Endodermal cell (in vitro differentiated cells): ENCODE results near the gene STARD6. TPM values are rescaled to one million over a fixed set of nuclear protein-coding genes. Genes with fewer than 3 reads are reported as not detected.

ENCODE experiments used
- DNase-seq: peaks from one replicate; pipeline ENCODE4 v3.0.0-alpha.2; 2017
- H3K27ac ChIP-seq: 2 replicates; pipeline ENCODE4 v1.5.1; 2013; ENCODE audit warnings: mild to moderate bottlenecking, low read depth, low read length, moderate library complexity
- H3K27me3 ChIP-seq: 2 replicates; pipeline ENCODE4 v1.6.1; 2013; ENCODE audit warnings: mild to moderate bottlenecking, low read length, moderate library complexity; ENCODE audit not compliant: insufficient read depth, control insufficient read depth, poor library complexity, severe bottlenecking
- H3K36me3 ChIP-seq: 2 replicates; pipeline ENCODE4 v1.7.0; 2013; ENCODE audit warnings: mild to moderate bottlenecking, low read length, moderate library complexity; ENCODE audit not compliant: control insufficient read depth, insufficient read depth
- H3K4me1 ChIP-seq: one replicate; pipeline ENCODE4 v1.7.0; 2013; ENCODE audit warnings: low read length; ENCODE audit not compliant: control insufficient read depth, insufficient read depth
- H3K4me3 ChIP-seq: 2 replicates; pipeline ENCODE4 v1.5.1; 2013; ENCODE audit warnings: mild to moderate bottlenecking, low read length, moderate library complexity
- H3K9ac ChIP-seq: 2 replicates; pipeline ENCODE4 v1.6.1; 2013; ENCODE audit warnings: mild to moderate bottlenecking, low read length, moderate library complexity; ENCODE audit not compliant: poor library complexity, severe bottlenecking; ENCODE audit errors: extremely low read depth
- H3K9me3 ChIP-seq: 2 replicates; pipeline ENCODE4 v1.6.1; 2013; ENCODE audit warnings: mild to moderate bottlenecking, low read length, moderate library complexity; ENCODE audit not compliant: control insufficient read depth
- H3K27ac Mint-ChIP-seq: 2 replicates; pipeline ENCODE4 v1.8.0; 2020; ENCODE audit warnings: mixed read lengths
- H3K27me3 Mint-ChIP-seq: 2 replicates; pipeline ENCODE4 v1.8.0; 2021; ENCODE audit warnings: mild to moderate bottlenecking, mixed read lengths; ENCODE audit not compliant: insufficient read depth
- H3K36me3 Mint-ChIP-seq: 2 replicates; pipeline ENCODE4 v1.8.0; 2020; ENCODE audit warnings: low read depth, mixed read lengths
- H3K4me1 Mint-ChIP-seq: 2 replicates; pipeline ENCODE4 v1.8.0; 2020; ENCODE audit warnings: mixed read lengths
- H3K4me3 Mint-ChIP-seq: 2 replicates; pipeline ENCODE4 v1.8.0; 2020; ENCODE audit warnings: mild to moderate bottlenecking, moderate library complexity, mixed read lengths
- H3K9me3 Mint-ChIP-seq: 2 replicates; pipeline ENCODE4 v1.8.0; 2020; ENCODE audit warnings: mild to moderate bottlenecking, mixed read lengths
- WGBS, 2 experiments: methylation state at CpG; one replicate each; pipeline versions ENCODE4 v1.1.5 to v1.1.7; 2013; ENCODE audit warnings: missing lambda C conversion rate in 2 of 2, mixed read lengths in 1 of 2; ENCODE audit not compliant: insufficient coverage in 1 of 2, insufficient read length in 1 of 2; 5-methylcytosine and 5-hydroxymethylcytosine counted together
- total RNA-seq, 2 donors: library from RNA; stranded (reverse); fragmentation: NEBNext Ultra II Directional in 1 of 2; extraction: Animal tissue kit (Norgen Biotek cat#: 25700) in 1 of 2; gene quantifications; 2 replicates in 1 of 2; 3 replicates in 1 of 2; pipeline ENCODE4 v1.2.1, GENCODE V29; 2021
- TF ChIP-seq, protein P1 (sequence below): fragments of 200-600 bp; sonication (generic); conservative IDR thresholded peaks from 2 replicates; pipeline ENCODE4 v1.5.0; 2021; ENCODE audit warnings: antibody characterized with exemption, mild to moderate bottlenecking

STARD6 gene
- total RNA-seq, 2 donors from 2014 or later: not detected

- H3K27ac ChIP-seq: no peak overlapping the region
- Mint-ChIP-seq H3K4me3 (peak overlapping the region; percentile 94), H3K36me3 (peaks cover 20% of the 10 kb centered on the region), H3K27ac (no peak overlapping the region), H3K27me3 (no peaks in the 10 kb centered on the region), H3K4me1 (peaks cover 15% of the 10 kb centered on the region), H3K9me3 (no peaks in the 10 kb centered on the region)
- H3K9me3 ChIP-seq: no peaks in the 10 kb centered on the region
- TF ChIP-seq, protein P1, sequence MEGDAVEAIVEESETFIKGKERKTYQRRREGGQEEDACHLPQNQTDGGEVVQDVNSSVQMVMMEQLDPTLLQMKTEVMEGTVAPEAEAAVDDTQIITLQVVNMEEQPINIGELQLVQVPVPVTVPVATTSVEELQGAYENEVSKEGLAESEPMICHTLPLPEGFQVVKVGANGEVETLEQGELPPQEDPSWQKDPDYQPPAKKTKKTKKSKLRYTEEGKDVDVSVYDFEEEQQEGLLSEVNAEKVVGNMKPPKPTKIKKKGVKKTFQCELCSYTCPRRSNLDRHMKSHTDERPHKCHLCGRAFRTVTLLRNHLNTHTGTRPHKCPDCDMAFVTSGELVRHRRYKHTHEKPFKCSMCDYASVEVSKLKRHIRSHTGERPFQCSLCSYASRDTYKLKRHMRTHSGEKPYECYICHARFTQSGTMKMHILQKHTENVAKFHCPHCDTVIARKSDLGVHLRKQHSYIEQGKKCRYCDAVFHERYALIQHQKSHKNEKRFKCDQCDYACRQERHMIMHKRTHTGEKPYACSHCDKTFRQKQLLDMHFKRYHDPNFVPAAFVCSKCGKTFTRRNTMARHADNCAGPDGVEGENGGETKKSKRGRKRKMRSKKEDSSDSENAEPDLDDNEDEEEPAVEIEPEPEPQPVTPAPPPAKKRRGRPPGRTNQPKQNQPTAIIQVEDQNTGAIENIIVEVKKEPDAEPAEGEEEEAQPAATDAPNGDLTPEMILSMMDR: no peak
- WGBS, 2 experiments: 29 to 42% methylated on average over 4 of the region's 6 CpGs
- no peaks in the 10 kb centered on the region for H3K27me3 ChIP-seq
- H3K36me3 ChIP-seq: peaks cover 25% of the 10 kb centered on the region
- H3K4me3 ChIP-seq: peak overlapping the region; percentile 85
- no peak for DNase-seq
- peak overlapping the region; percentile 60 for H3K9ac ChIP-seq
- no peaks in the 10 kb centered on the region for H3K4me1 ChIP-seq
Observed at GRCh38 chr18:54359233-54359632, 1.6 kb upstream of the STARD6 start.

GRCh38 chr18:54358495-54359040 lies 910 bp upstream of the STARD6 start:
- H3K4me3 ChIP-seq: peak overlapping the region; percentile 85
- Mint-ChIP-seq H3K27ac (peak overlapping the region; percentile 91), H3K4me3 (peak overlapping the region; percentile 94), H3K9me3 (no peaks in the 10 kb centered on the region), H3K27me3 (no peaks in the 10 kb centered on the region), H3K4me1 (peaks cover 15% of the 10 kb centered on the region), H3K36me3 (peaks cover 19% of the 10 kb centered on the region)
- peaks cover 25% of the 10 kb centered on the region for H3K36me3 ChIP-seq
- no peak overlapping the region for H3K27ac ChIP-seq
- peak overlapping the region; percentile 60 for H3K9ac ChIP-seq
- no peaks in the 10 kb centered on the region for H3K27me3 ChIP-seq
- H3K9me3 ChIP-seq: no peaks in the 10 kb centered on the region
- no peak for DNase-seq
- H3K4me1 ChIP-seq: no peaks in the 10 kb centered on the region
- TF ChIP-seq, protein P1: no peak
- WGBS, 2 experiments: 0 to 1% methylated on average over 20 to 21 of the region's 21 CpGs

- H3K4me3 ChIP-seq: peak overlapping the region; percentile 85
- H3K4me3 Mint-ChIP-seq: peak overlapping the region; percentile 94
- no peak overlapping the region for H3K27ac ChIP-seq
- no peaks in the 10 kb centered on the region for H3K9me3 Mint-ChIP-seq
- H3K27me3 ChIP-seq: no peaks in the 10 kb centered on the region
- H3K36me3 Mint-ChIP-seq: peaks cover 15% of the 10 kb centered on the region
- H3K36me3 ChIP-seq: peaks cover 17% of the 10 kb centered on the region
- 4 to 28% methylated on average over 3 to 15 of the region's 15 CpGs for WGBS, 2 experiments
- TF ChIP-seq, protein P1: no peak
- H3K27ac Mint-ChIP-seq: peak overlapping the region; percentile 91
- no peaks in the 10 kb centered on the region for H3K4me1 ChIP-seq
- DNase-seq: no peak
- peaks cover 15% of the 10 kb centered on the region for H3K4me1 Mint-ChIP-seq
- H3K27me3 Mint-ChIP-seq: no peaks in the 10 kb centered on the region
- H3K9me3 ChIP-seq: no peaks in the 10 kb centered on the region
- H3K9ac ChIP-seq: peak overlapping the region; percentile 39
Observed at GRCh38 chr18:54357082-54357659, 487 bp downstream of the STARD6 start.
